Measurements from ENCODE around the gene ENC1.

- TF ChIP-seq CTCF (IDR thresholded peaks at IDR 0.05; ENCODE audit: control extremely low read depth in 1 of 3, insufficient read depth in 1 of 3, low read depth in 1 of 3, low read length in 3 of 3) (no peak), BACH1 (IDR thresholded peaks at IDR 0.05; ENCODE audit: low read length) (no peak), POLR2A (IDR thresholded peaks at IDR 0.05; ENCODE audit: control extremely low read depth in 1 of 2, low read depth in 2 of 2, low read length in 2 of 2) (no peak), RAD21 (IDR thresholded peaks at IDR 0.05 in 1 of 2, conservative IDR thresholded peaks at IDR 0.05 in 1 of 2; ENCODE audit: low read depth in 2 of 2, low read length in 2 of 2) (no peak), CREB1 (IDR thresholded peaks at IDR 0.05) (no peak), MAFK (IDR thresholded peaks at IDR 0.05; ENCODE audit: low read depth, low read length) (no peak), BRCA1 (IDR thresholded peaks at IDR 0.05; ENCODE audit: low read depth, low read length) (no peak), SAP30 (IDR thresholded peaks at IDR 0.05; ENCODE audit: insufficient read depth, insufficient replicate concordance, low read length) (no peak), GABPA (IDR thresholded peaks at IDR 0.05; ENCODE audit: borderline replicate concordance, insufficient read depth, low read length) (no peak), GTF2F1 (IDR thresholded peaks at IDR 0.05; ENCODE audit: borderline replicate concordance, low read depth, low read length) (no peak), TEAD4 (IDR thresholded peaks at IDR 0.05; ENCODE audit: low read depth, low read length) (no peak), JUND (IDR thresholded peaks at IDR 0.05; ENCODE audit: low read length) (no peak), TBP (IDR thresholded peaks at IDR 0.05; ENCODE audit: low read depth, low read length) (no peak), YY1 (IDR thresholded peaks at IDR 0.05; ENCODE audit: low read depth, low read length) (no peak)
Measured at GRCh38 chr5:74621492-74621891, 19.0 kb downstream of the ENC1 start.
